ENCODE results near the gene TOPAZ1.

The TOPAZ1 gene

GRCh38 chr3:44353355-44353924, 111.8 kb downstream of the TOPAZ1 start:
- Histone ChIP-seq H3K4me2 (ENCODE audit: low read length, poor library complexity, severe bottlenecking) (no peak overlapping the region), H4K91ac (ENCODE audit: low read length) (no peak overlapping the region), H3K27me3 (ENCODE audit: control insufficient read depth in 1 of 2, insufficient read depth in 1 of 2, low read length in 2 of 2) (no peaks in the 10 kb centered on the region), H2AK5ac (ENCODE audit: low read length, severe bottlenecking) (no peak overlapping the region), H3K79me1 (replicated peaks; ENCODE audit: low read length, poor library complexity, severe bottlenecking) (peaks cover 9% of the 10 kb centered on the region), H2BK12ac (ENCODE audit: low read length in 2 of 2) (no peak overlapping the region), H3K18ac (ENCODE audit: low read depth in 1 of 2, low read length in 2 of 2) (no peak overlapping the region), H3K9ac (ENCODE audit: low read length) (no peak overlapping the region), H3K14ac (ENCODE audit: low read length in 2 of 2) (no peak overlapping the region), H3K36me3 (ENCODE audit: control insufficient read depth in 1 of 2, insufficient read depth in 2 of 2, low read depth in 1 of 2, low read length in 2 of 2) (peaks cover 0 to 6% of the 10 kb centered on the region in 2 experiments), H3K9me3 (ENCODE audit: control insufficient read depth, low read length) (no peaks in the 10 kb centered on the region), H3K4me3 (ENCODE audit: insufficient read depth in 1 of 2, low read depth in 1 of 2, low read length in 2 of 2) (no peak overlapping the region), H3K23ac (ENCODE audit: low read length in 2 of 2) (no peak overlapping the region), H2BK15ac (ENCODE audit: low read depth, poor library complexity, severe bottlenecking) (no peak overlapping the region), H4K8ac (ENCODE audit: low read length) (no peak overlapping the region), H3K4ac (ENCODE audit: low read depth in 1 of 2, low read length in 2 of 2) (no peak overlapping the region), H2BK5ac (ENCODE audit: low read depth, low read length, poor library complexity, severe bottlenecking) (no peak overlapping the region), H2AFZ (ENCODE audit: low read depth, low read length) (no peak overlapping the region), H2BK120ac (ENCODE audit: low read depth, low read length) (no peak overlapping the region), H3K4me1 (ENCODE audit: control insufficient read depth, insufficient read depth, low read depth, low read length) (peaks cover 3% of the 10 kb centered on the region), H3K27ac (ENCODE audit: low read length, poor library complexity, severe bottlenecking) (no peak overlapping the region)
- DNase-seq, result no peak
- WGBS, result 74% methylated on average over 1 of the region's 1 CpG

GRCh38 chr3:44355362-44356033, 113.8 kb downstream of the TOPAZ1 start:
- Histone ChIP-seq H3K4me2 (ENCODE audit: low read length, poor library complexity, severe bottlenecking) (no peak overlapping the region), H3K4ac (ENCODE audit: low read depth in 1 of 2, low read length in 2 of 2) (no peak overlapping the region), H3K27ac (ENCODE audit: low read length, poor library complexity, severe bottlenecking) (peak overlapping the region; percentile 16), H4K8ac (ENCODE audit: low read length) (no peak overlapping the region), H2AFZ (ENCODE audit: low read depth, low read length) (no peak overlapping the region), H3K4me3 (ENCODE audit: insufficient read depth in 1 of 2, low read depth in 1 of 2, low read length in 2 of 2) (no peak overlapping the region), H4K91ac (ENCODE audit: low read length) (no peak overlapping the region), H2BK120ac (ENCODE audit: low read depth, low read length) (no peak overlapping the region), H2AK5ac (ENCODE audit: low read length, severe bottlenecking) (no peak overlapping the region), H3K9ac (ENCODE audit: low read length) (peak overlapping the region; percentile 55), H3K36me3 (ENCODE audit: control insufficient read depth in 1 of 2, insufficient read depth in 2 of 2, low read depth in 1 of 2, low read length in 2 of 2) (peaks cover 0 to 18% of the 10 kb centered on the region in 2 experiments), H3K4me1 (ENCODE audit: control insufficient read depth, insufficient read depth, low read depth, low read length) (peaks cover 7% of the 10 kb centered on the region), H2BK12ac (ENCODE audit: low read length in 2 of 2) (no peak overlapping the region), H3K27me3 (ENCODE audit: control insufficient read depth in 1 of 2, insufficient read depth in 1 of 2, low read length in 2 of 2) (no peaks in the 10 kb centered on the region), H2BK15ac (ENCODE audit: low read depth, poor library complexity, severe bottlenecking) (no peak overlapping the region), H3K9me3 (ENCODE audit: control insufficient read depth, low read length) (no peaks in the 10 kb centered on the region), H2BK5ac (ENCODE audit: low read depth, low read length, poor library complexity, severe bottlenecking) (no peak overlapping the region), H3K18ac (ENCODE audit: low read depth in 1 of 2, low read length in 2 of 2) (no peak overlapping the region), H3K14ac (ENCODE audit: low read length in 2 of 2) (no peak overlapping the region), H3K79me1 (replicated peaks; ENCODE audit: low read length, poor library complexity, severe bottlenecking) (peaks cover 16% of the 10 kb centered on the region), H3K23ac (ENCODE audit: low read length in 2 of 2) (no peak overlapping the region)
- WGBS, result 0% methylated on average over 1 of the region's 2 CpGs
- DNase-seq, result peak; percentile 92

- Histone ChIP-seq H3K36me3 (ENCODE audit: control insufficient read depth in 1 of 2, insufficient read depth in 2 of 2, low read depth in 1 of 2, low read length in 2 of 2) (peaks cover 0 to 25% of the 10 kb centered on the region in 2 experiments), H3K4me2 (ENCODE audit: low read length, poor library complexity, severe bottlenecking) (no peak overlapping the region), H3K4me3 (ENCODE audit: insufficient read depth in 1 of 2, low read depth in 1 of 2, low read length in 2 of 2) (no peak overlapping the region), H3K14ac (ENCODE audit: low read length in 2 of 2) (no peak overlapping the region), H2BK12ac (ENCODE audit: low read length in 2 of 2) (no peak overlapping the region), H3K79me1 (replicated peaks; ENCODE audit: low read length, poor library complexity, severe bottlenecking) (peaks cover 15% of the 10 kb centered on the region), H3K23ac (ENCODE audit: low read length in 2 of 2) (no peak overlapping the region), H2BK5ac (ENCODE audit: low read depth, low read length, poor library complexity, severe bottlenecking) (no peak overlapping the region), H2BK15ac (ENCODE audit: low read depth, poor library complexity, severe bottlenecking) (no peak overlapping the region), H3K4me1 (ENCODE audit: control insufficient read depth, insufficient read depth, low read depth, low read length) (peaks cover 9% of the 10 kb centered on the region), H2AK5ac (ENCODE audit: low read length, severe bottlenecking) (peak overlapping the region; percentile 80), H3K9me3 (ENCODE audit: control insufficient read depth, low read length) (no peaks in the 10 kb centered on the region), H3K27ac (ENCODE audit: low read length, poor library complexity, severe bottlenecking) (no peak overlapping the region), H2BK120ac (ENCODE audit: low read depth, low read length) (no peak overlapping the region), H4K91ac (ENCODE audit: low read length) (no peak overlapping the region), H3K27me3 (ENCODE audit: control insufficient read depth in 1 of 2, insufficient read depth in 1 of 2, low read length in 2 of 2) (no peaks in the 10 kb centered on the region), H2AFZ (ENCODE audit: low read depth, low read length) (no peak overlapping the region), H3K9ac (ENCODE audit: low read length) (no peak overlapping the region), H3K4ac (ENCODE audit: low read depth in 1 of 2, low read length in 2 of 2) (no peak overlapping the region), H4K8ac (ENCODE audit: low read length) (no peak overlapping the region), H3K18ac (ENCODE audit: low read depth in 1 of 2, low read length in 2 of 2) (peak overlapping the region; percentile 4 to 12)
- DNase-seq, result peak; percentile 38
- 15% methylated on average over 2 of the region's 3 CpGs for WGBS
Observed at GRCh38 chr3:44359146-44359751, 117.6 kb downstream of the TOPAZ1 start.

GRCh38 chr3:44363591-44363990, 121.9 kb downstream of the TOPAZ1 start:
- no peak overlapping the region for H2AFZ ChIP-seq (ENCODE audit: low read depth, low read length)
- H3K14ac ChIP-seq (ENCODE audit: low read length in 2 of 2), result no peak overlapping the region
- H2BK12ac ChIP-seq (ENCODE audit: low read length in 2 of 2), result no peak overlapping the region
- H3K4ac ChIP-seq (ENCODE audit: low read depth in 1 of 2, low read length in 2 of 2), result no peak overlapping the region
- H2BK120ac ChIP-seq (ENCODE audit: low read depth, low read length), result no peak overlapping the region
- H3K9me3 ChIP-seq (ENCODE audit: control insufficient read depth, low read length), result no peaks in the 10 kb centered on the region
- H3K9ac ChIP-seq (ENCODE audit: low read length), result no peak overlapping the region
- 82% methylated on average over 2 of the region's 2 CpGs for WGBS
- no peak overlapping the region for H3K18ac ChIP-seq (ENCODE audit: low read depth in 1 of 2, low read length in 2 of 2)
- H3K4me1 ChIP-seq (ENCODE audit: control insufficient read depth, insufficient read depth, low read depth, low read length), result peaks cover 9% of the 10 kb centered on the region
- H2BK5ac ChIP-seq (ENCODE audit: low read depth, low read length, poor library complexity, severe bottlenecking), result no peak overlapping the region
- H4K8ac ChIP-seq (ENCODE audit: low read length), result no peak overlapping the region
- H3K27me3 ChIP-seq (ENCODE audit: control insufficient read depth in 1 of 2, insufficient read depth in 1 of 2, low read length in 2 of 2), result no peaks in the 10 kb centered on the region
- peaks cover 1 to 36% of the 10 kb centered on the region in 2 experiments for H3K36me3 ChIP-seq (ENCODE audit: control insufficient read depth in 1 of 2, insufficient read depth in 2 of 2, low read depth in 1 of 2, low read length in 2 of 2)
- no peak overlapping the region for H2BK15ac ChIP-seq (ENCODE audit: low read depth, poor library complexity, severe bottlenecking)
- H4K91ac ChIP-seq (ENCODE audit: low read length), result no peak overlapping the region
- H3K23ac ChIP-seq (ENCODE audit: low read length in 2 of 2), result no peak overlapping the region
- H3K79me1 ChIP-seq (replicated peaks; ENCODE audit: low read length, poor library complexity, severe bottlenecking), result peaks cover 16% of the 10 kb centered on the region
- H3K4me2 ChIP-seq (ENCODE audit: low read length, poor library complexity, severe bottlenecking), result no peak overlapping the region
- H2AK5ac ChIP-seq (ENCODE audit: low read length, severe bottlenecking), result no peak overlapping the region
- H3K27ac ChIP-seq (ENCODE audit: low read length, poor library complexity, severe bottlenecking), result peak overlapping the region; percentile 57
- H3K4me3 ChIP-seq (ENCODE audit: insufficient read depth in 1 of 2, low read depth in 1 of 2, low read length in 2 of 2), result no peak overlapping the region
- no peak for DNase-seq
